Natural killer cell treated with Interleukin-12 subunit alpha and Interleukin-12 subunit beta and Interleukin-15 and Interleukin-18, amount 100 ng/mL, for 72 hours (primary cell): ENCODE results near the gene SWI5. TPM values are rescaled to one million over a fixed set of nuclear protein-coding genes. Genes with fewer than 3 reads are reported as not detected.

Experiments
- ATAC-seq, 2 donors: fragments of 150-1000 bp; cut with Tn5 transposase in 1 of 2; sonication (Bioruptor Pico), chemical (Tn5 transposase) in 1 of 2; 2 replicates each; pipeline ENCODE4 v1.10.0; 2021
- DNase-seq: peaks from one replicate; pipeline ENCODE4 v3.0.0; 2022; ENCODE audit warnings: low spot score
- H3K27ac Mint-ChIP-seq, 2 donors: 1 replicate in 1 of 2; 2 replicates in 1 of 2; pipeline ENCODE4 v1.8.0; 2022; ENCODE audit warnings: mixed read lengths in 2 of 2, mild to moderate bottlenecking in 1 of 2, moderate library complexity in 1 of 2
- H3K27me3 Mint-ChIP-seq, 2 donors: 1 replicate in 1 of 2; 2 replicates in 1 of 2; pipeline ENCODE4 v1.8.0; 2022; ENCODE audit warnings: mixed read lengths in 2 of 2
- H3K36me3 Mint-ChIP-seq: one replicate; pipeline ENCODE4 v1.8.0; 2022; ENCODE audit warnings: mixed read lengths
- H3K4me1 Mint-ChIP-seq, 2 donors: 1 replicate in 1 of 2; 2 replicates in 1 of 2; pipeline ENCODE4 v1.8.0; 2022; ENCODE audit warnings: low read depth in 2 of 2, mixed read lengths in 2 of 2, mild to moderate bottlenecking in 1 of 2
- H3K4me3 Mint-ChIP-seq: one replicate; pipeline ENCODE4 v1.8.0; 2022; ENCODE audit warnings: mixed read lengths
- H3K9me3 Mint-ChIP-seq: 2 replicates; pipeline ENCODE4 v1.8.0; 2022; ENCODE audit warnings: mixed read lengths
- total RNA-seq, 2 donors: library from RNA; stranded (reverse); gene quantifications; one replicate each; pipeline ENCODE4 v1.2.3, GENCODE V29; 2022

The SWI5 gene
- total RNA-seq, 2 donors from 2014 or later = 7.5 to 20.4 TPM

DNA sequence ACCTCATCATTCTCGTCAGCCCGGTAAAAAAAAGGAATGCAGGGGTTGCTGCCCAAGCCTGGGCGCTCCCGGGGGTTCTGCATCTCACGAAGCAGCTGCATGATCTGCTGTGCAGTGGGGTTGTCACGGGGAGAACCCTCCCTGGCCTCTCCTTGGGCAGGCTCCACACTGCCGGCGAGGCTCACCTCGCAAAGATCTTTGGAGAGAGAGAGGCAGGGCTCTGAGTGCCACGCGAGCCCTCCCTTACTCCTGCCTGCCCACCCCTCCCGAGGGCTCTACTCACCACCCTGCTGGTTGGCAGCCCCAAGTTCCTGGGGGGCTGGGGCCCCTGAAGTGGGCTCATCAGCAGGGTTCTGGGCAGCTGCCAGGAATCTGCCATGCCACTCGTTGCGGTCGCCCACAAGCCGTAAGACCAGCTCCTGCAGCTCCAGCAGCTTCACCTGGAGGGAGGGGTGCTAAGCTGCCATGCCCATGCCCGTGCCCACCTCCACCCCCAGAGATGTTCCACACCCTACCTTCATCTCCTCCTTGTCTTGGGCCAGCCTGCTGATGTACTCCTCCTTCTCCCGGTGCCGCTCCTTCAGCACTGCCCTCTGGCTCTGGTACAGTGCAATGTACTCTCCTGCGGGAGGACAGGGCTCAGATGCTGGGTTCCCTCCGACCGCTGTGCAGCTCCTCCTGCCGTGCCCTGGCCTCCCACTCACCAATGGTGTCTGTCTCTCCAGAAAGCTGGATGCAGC lies 18.8 kb upstream of the SWI5 start:
- no peak for ATAC-seq
- Mint-ChIP-seq H3K27ac (no peak overlapping the region), H3K4me1 (peaks cover 0 to 7% of the 10 kb centered on the region in 2 donors), H3K36me3 (peaks cover 10% of the 10 kb centered on the region), H3K27me3 (peaks cover 0 to 4% of the 10 kb centered on the region in 2 donors), H3K9me3 (no peaks in the 10 kb centered on the region), H3K4me3 (no peak overlapping the region)
- DNase-seq = no peak

DNA sequence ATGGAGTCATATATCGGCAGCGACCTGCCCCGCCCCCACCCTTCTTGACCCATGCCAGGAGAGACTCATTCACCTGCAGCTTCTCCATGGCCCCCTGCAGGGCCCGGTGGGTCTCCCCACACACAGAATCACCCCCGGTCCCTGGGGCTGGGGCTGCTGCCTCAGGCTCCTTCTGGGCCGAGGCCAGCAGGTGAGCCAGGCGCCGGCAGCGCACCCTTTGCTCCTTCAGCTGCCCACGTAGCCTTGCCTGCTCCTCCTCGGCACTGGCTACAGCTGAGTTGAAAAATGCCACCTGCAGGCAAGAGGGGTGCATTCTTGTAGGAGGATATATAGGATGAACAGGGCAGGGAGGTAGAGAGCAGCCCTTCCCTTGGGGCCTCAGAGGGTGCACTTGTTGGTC lies 18.2 kb upstream of the SWI5 start:
- H3K36me3 Mint-ChIP-seq = peaks cover 10% of the 10 kb centered on the region
- ATAC-seq (no peak), DNase-seq (no peak)
- peaks cover 0 to 3% of the 10 kb centered on the region in 2 donors for H3K27me3 Mint-ChIP-seq
- H3K4me1 Mint-ChIP-seq = peaks cover 0 to 5% of the 10 kb centered on the region in 2 donors
- no peaks in the 10 kb centered on the region for H3K9me3 Mint-ChIP-seq
- H3K4me3 Mint-ChIP-seq = no peak overlapping the region
- H3K27ac Mint-ChIP-seq = no peak overlapping the region

DNA sequence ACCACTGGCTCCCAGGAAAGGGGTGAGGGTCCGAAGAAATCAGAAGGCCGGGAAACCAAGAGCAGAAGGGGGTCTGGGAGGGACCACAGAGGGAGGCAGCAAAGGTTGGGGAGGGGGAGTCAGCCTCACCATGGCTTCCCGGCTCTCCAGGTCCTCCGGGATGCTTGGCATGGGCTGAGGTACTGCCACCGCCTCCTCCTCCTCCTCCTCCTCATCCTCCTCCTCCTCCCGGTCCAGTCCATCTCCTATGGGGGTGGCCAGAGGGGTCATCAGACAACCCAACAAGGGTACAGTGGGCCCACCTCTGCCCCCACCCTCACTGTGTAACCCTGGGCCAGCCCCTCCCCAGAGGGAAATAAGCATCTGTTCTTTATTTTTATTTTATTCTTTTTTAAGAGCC lies 17.8 kb upstream of the SWI5 start:
- H3K4me3 Mint-ChIP-seq = no peak overlapping the region
- H3K36me3 Mint-ChIP-seq = peaks cover 10% of the 10 kb centered on the region
- DNase-seq (no peak), ATAC-seq (no peak)
- H3K27me3 Mint-ChIP-seq = peaks cover 0 to 3% of the 10 kb centered on the region in 2 donors
- H3K9me3 Mint-ChIP-seq = no peaks in the 10 kb centered on the region
- H3K4me1 Mint-ChIP-seq = peaks cover 0 to 5% of the 10 kb centered on the region in 2 donors
- H3K27ac Mint-ChIP-seq = no peak overlapping the region

DNA sequence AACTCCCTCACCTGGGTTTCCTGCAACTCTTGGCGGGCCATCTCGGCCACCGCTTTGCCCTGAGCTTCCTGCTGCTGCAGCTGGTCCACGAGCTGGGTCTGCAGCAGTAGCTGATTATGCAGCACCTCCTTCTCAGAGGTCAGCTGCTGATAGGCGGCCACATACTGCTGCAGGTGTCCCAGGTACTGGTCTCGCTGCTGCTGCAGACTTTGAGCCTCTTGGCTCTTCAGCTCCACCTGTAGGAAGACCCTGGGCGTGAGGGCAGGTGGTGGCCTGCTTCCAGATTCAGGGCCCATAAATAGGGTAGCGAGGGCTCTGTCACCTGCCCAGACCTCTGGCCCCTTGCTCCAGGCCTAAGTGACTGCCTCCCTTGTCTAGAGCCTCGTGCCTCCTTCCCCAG lies 16.9 kb upstream of the SWI5 start:
- H3K27ac Mint-ChIP-seq = no peak overlapping the region

DNA sequence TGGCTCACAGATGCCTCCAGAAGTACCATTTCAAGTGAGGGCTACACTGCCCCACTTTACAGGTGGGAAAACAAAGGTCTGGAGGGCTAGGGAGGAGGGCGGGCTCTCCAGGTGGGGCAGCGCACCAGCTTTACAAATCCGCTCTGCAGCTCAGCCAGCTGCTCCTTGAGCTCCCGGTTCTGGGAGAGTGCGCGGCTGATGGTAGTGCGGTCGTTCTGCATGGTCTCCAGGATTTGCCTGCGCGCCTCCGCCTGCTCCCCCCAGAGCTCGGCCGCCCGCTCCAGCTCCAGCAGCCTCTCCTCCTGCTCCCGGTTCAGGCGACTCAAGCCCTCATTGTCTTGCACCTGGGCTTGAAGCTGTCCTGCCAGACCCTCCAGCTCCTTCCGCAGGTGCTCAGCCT lies 15.7 kb upstream of the SWI5 start:
- H3K9me3 Mint-ChIP-seq = no peaks in the 10 kb centered on the region
- H3K4me3 Mint-ChIP-seq = no peak overlapping the region
- H3K4me1 Mint-ChIP-seq = peaks cover 0 to 3% of the 10 kb centered on the region in 2 donors
- H3K27me3 Mint-ChIP-seq = no peaks in the 10 kb centered on the region
- H3K36me3 Mint-ChIP-seq = peaks cover 10% of the 10 kb centered on the region
- no peak for ATAC-seq
- DNase-seq = no peak
- H3K27ac Mint-ChIP-seq = no peak overlapping the region

More for the DNA sequence above, 16.9 kb upstream of the SWI5 start:
- peaks cover 0 to 5% of the 10 kb centered on the region in 2 donors for H3K4me1 Mint-ChIP-seq
- DNase-seq (no peak), ATAC-seq (no peak)
- H3K36me3 Mint-ChIP-seq = peaks cover 10% of the 10 kb centered on the region
- H3K9me3 Mint-ChIP-seq = no peaks in the 10 kb centered on the region
- H3K4me3 Mint-ChIP-seq = no peak overlapping the region
- H3K27me3 Mint-ChIP-seq = peaks cover 0 to 3% of the 10 kb centered on the region in 2 donors

DNA sequence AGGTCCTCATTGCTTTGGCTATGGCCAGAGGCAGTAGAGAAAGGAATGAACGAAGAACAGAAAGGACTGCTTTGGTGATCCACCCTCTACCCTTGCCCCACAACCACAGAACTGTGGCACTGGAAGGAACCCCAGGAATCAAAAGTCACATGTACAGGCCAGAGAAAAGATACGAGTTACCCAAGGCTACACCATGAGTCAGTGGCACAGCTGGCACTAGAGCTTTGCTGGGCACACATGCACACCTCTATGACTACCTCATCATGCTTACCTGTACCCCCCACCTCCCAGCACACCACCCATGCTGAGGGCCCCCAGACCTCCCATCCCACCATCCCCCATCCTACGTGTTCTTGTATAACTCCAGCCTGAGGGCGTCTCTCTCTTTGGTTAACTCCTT lies 13.4 kb upstream of the SWI5 start:
- ATAC-seq = peak in 1 of 2 donors; percentile 33
- H3K4me1 Mint-ChIP-seq = peaks cover 0 to 3% of the 10 kb centered on the region in 2 donors
- no peak overlapping the region for H3K27ac Mint-ChIP-seq
- H3K27me3 Mint-ChIP-seq = no peaks in the 10 kb centered on the region
- H3K9me3 Mint-ChIP-seq = no peaks in the 10 kb centered on the region
- no peak overlapping the region for H3K4me3 Mint-ChIP-seq
- peaks cover 10% of the 10 kb centered on the region for H3K36me3 Mint-ChIP-seq
- DNase-seq = no peak

DNA sequence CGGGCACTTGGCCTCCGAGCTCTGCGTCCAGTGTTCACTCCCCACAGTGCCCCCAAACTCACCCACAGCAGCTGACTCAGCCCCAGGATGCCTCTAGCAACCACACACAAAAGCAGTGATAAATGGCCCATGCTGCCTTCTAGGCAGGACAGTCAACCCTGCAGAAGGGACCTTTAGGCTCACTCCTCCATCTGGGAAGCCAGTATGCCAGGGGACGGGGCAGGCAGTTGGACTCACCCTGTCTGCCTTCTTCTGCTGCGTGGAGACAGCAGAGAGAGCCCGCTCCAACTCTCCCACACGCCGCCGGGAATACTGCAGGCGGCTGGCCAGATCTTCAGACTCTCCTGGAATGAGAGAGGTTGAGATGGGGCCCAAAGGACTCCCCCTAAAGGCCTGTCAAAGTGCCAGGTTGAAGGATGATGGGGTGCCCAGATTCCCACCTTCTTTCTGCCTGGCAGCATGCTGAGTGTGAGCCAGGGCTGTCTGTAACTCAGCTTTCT lies 10.7 kb upstream of the SWI5 start:
- no peaks in the 10 kb centered on the region for H3K9me3 Mint-ChIP-seq
- no peak overlapping the region for H3K4me3 Mint-ChIP-seq
- peaks cover 10% of the 10 kb centered on the region for H3K36me3 Mint-ChIP-seq
- no peak overlapping the region for H3K27ac Mint-ChIP-seq
- peaks cover 0 to 3% of the 10 kb centered on the region in 2 donors for H3K4me1 Mint-ChIP-seq
- H3K27me3 Mint-ChIP-seq = no peaks in the 10 kb centered on the region
- DNase-seq (no peak), ATAC-seq (no peak)

DNA sequence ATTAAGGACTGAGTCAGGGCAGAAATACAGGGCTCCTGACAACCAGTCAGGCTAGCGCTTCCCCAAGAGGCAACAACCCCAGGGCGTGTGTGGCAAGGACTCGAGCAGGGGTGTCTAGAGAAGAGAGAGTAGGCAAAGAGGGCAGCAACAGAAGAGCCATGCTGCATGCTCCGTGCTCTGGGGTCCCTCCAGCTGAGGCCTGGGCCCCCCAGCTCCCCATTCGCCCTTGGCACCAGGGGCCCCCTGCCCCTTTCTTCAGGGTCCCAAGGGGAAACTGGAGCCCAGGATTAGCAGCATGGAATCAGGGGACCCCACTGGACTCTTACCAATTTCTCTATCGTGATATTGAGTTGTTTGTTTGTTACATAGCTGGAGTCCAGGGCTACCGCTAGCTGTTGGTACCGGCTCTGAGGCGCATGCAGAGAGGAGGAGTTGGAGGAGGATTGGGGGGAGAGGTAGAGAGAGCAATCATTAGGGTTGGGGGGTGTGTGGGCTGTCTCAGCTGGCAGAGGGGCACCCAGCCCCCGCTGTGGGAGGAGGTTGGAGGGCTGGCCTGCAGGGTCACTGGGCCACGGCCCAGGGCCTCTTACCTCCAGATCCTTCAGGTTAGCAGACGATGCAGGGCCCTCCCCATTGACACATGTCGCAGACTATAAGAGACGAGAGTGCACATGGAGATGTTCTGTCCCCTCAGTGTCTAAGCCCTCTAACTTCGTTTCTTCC lies 9.0 kb upstream of the SWI5 start:
- Mint-ChIP-seq H3K27ac (no peak overlapping the region), H3K9me3 (no peaks in the 10 kb centered on the region), H3K36me3 (no peaks in the 10 kb centered on the region), H3K4me3 (no peak overlapping the region), H3K27me3 (no peaks in the 10 kb centered on the region), H3K4me1 (peaks cover 0 to 2% of the 10 kb centered on the region in 2 donors)
- DNase-seq (no peak), ATAC-seq (no peak)

DNA sequence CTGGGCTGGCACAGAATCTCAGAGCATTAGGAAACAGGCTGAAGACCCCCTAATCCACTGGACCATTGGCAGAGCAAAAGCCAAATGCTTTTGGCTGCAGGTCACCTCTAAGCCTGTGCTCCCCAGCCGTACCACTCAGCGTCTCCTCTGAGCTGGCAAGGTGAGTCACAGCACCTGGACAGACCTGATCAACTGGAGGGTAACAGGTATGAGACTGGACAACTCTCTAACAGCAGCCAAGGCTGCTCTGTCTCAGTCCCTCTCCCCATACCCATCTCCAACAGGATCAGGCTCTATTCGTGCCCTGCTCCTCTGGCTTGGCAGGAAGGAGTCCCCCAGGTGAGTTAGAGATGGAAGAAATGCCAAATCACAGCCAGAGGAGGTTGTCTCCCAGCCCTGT lies 5.0 kb upstream of the SWI5 start:
- H3K36me3 Mint-ChIP-seq = no peaks in the 10 kb centered on the region
- no peaks in the 10 kb centered on the region for H3K9me3 Mint-ChIP-seq
- DNase-seq (no peak), ATAC-seq (no peak)
- H3K27me3 Mint-ChIP-seq = no peaks in the 10 kb centered on the region
- H3K4me1 Mint-ChIP-seq = peaks cover 16 to 23% of the 10 kb centered on the region in 2 donors
- H3K4me3 Mint-ChIP-seq = no peak overlapping the region
- no peak overlapping the region for H3K27ac Mint-ChIP-seq

DNA sequence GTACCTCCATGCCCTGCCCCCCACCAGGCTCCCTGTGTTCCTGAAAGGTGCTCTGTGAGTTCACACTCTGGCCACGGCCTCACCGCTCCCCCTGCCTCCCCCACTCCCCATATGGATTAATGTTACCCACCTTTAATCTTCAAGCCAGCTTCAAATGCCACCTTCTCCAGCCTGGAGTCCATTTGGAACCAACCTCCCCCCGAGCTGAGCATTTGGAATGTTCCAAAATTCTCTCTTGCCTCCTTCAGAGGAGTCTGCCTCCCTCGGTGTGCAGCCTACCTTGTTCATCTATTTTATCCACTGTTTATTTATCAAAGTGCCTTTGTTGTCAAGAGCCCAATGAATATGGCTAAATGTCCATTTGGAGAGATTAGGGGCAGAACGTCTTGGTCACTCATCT lies 4.6 kb upstream of the SWI5 start:
- Mint-ChIP-seq H3K27me3 (no peaks in the 10 kb centered on the region), H3K9me3 (no peaks in the 10 kb centered on the region), H3K4me1 (peaks cover 20 to 27% of the 10 kb centered on the region in 2 donors), H3K36me3 (no peaks in the 10 kb centered on the region), H3K27ac (no peak overlapping the region), H3K4me3 (no peak overlapping the region)
- DNase-seq (no peak), ATAC-seq (no peak)

DNA sequence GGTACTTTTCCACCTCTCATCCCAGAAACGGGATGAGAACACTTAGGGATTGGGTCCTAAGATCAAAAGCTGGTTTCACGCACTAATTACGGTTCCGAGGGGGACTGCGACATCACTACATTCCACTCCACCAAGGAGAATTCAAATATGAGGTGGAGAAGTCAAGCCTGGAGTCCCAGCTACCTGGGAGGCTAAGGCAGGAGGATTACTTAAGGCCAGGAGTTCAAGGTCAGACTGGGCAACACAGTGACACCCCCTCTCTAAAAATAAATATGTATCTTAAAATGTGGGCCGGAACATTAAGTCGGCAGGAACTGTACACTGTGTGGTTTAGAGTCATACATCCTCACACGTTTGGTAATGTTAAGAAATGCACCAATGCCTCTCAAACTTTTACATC lies 1.8 kb upstream of the SWI5 start:
- Mint-ChIP-seq H3K4me1 (peaks cover 31 to 35% of the 10 kb centered on the region in 2 donors), H3K27ac (peak overlapping the region; percentile 97 to 99), H3K36me3 (no peaks in the 10 kb centered on the region), H3K27me3 (no peaks in the 10 kb centered on the region), H3K4me3 (peak overlapping the region; percentile 98), H3K9me3 (no peaks in the 10 kb centered on the region)
- ATAC-seq = no peak
- no peak for DNase-seq

DNA sequence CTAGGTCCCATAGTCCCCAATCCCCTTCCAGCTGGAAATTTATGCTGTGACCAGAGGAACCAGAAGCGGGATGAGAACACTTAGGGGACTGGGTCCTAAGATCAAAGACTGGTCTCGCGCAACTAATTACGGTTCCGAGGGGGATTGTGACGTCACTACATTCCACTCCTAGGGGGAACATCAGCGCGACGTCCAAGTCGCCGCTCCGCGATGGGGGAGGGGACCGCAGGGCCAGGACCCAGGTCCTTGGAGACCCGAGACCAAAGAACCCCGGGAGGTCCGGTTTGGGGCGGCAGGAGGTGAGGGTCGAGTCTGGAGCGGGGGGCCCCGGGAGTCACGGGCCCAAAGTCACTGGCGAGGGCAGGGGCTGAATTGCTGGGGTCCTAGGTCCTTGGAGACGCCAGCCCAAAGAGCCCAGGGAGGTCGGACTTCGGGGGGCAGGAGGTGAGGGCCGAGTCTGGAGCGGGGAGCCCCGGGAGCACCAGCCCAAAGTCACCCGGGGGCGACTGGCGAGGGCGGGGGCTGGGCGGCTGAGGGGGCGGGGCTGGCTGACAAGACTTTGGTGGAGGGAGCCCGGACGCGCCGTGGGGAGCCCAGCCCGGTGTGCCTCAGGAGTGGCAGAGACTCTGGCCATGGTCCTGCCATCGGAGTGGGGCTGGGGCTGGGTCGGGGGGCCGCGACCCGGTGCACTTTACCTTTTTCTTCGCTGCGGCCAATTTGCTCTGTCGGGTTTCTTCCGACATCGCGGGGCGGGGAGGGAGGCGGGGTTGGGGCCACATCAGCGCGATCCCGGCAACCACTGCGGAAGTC lies 673 bp upstream of the SWI5 start, which contains the start of gene GOLGA2:
Gene GOLGA2, minus strand, starts transcription at position 810 of the 810 bp plus-strand sequence. Its CDS starts 31 bp downstream, at position 779.
- ATAC-seq (peak; percentile 78 to 82), DNase-seq (peak; percentile 86)
- Mint-ChIP-seq H3K36me3 (no peaks in the 10 kb centered on the region), H3K27ac (peak within 1 kb of the TSS; percentile 97 to 99), H3K27me3 (no peaks in the 10 kb centered on the region), H3K9me3 (no peaks in the 10 kb centered on the region), H3K4me1 (peaks cover 34 to 35% of the 10 kb centered on the region in 2 donors), H3K4me3 (peak within 1 kb of the TSS; percentile 98)

DNA sequence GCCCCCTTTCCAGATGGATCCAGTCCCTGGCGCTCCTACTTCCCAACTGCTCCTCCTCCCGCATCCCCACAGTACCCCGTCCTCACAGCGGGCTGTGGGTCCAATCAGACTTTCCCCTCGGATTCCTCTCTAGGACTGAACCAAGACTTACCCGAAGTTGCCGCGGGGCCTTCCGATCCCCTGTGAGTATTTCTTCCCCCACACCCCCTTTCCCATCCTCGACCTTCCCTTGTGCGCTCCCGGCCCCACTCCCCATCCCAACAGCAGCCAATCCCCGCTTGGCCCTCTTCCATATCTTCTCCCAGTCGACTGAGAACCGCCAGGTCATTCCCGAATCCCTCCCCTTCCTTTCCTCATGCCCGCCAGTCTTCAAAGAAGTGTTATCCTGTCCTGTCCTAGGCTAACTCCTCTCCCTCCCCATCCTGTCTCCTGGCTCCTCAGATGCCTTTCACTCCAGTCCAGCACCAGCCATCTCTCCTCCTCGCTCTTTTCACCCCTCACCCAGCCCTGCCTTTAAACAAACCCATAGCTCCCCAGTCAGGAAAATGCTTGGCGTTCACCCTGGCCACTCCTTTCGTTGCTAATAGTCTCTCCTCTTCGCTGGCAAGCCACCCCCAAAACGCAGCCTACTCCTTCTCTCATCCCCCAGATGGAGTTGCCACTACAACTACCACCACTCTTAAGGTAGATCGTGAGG lies 646 bp downstream of the SWI5 start:
- no peaks in the 10 kb centered on the region for H3K27me3 Mint-ChIP-seq
- H3K4me3 Mint-ChIP-seq = peak overlapping the region; percentile 98
- DNase-seq (no peak), ATAC-seq (no peak)
- no peaks in the 10 kb centered on the region for H3K9me3 Mint-ChIP-seq
- H3K4me1 Mint-ChIP-seq = peaks cover 31 to 35% of the 10 kb centered on the region in 2 donors
- peak overlapping the region; percentile 97 to 99 for H3K27ac Mint-ChIP-seq
- H3K36me3 Mint-ChIP-seq = no peaks in the 10 kb centered on the region
